Kidney glomerular epithelial cell (primary cell): ENCODE results near the gene BPI.
"Not testable (repeated sequence)": the region's sequence is repeated elsewhere in the genome, so short reads cannot be mapped to it uniquely, and the experiment has no call there.

Source experiments
- DNase-seq: peaks from one replicate; lab custom pipeline; 2025; lab: John Stamatoyannopoulos, UW

Gene BPI

GRCh38 chr20:38278131-38278530 lies 25.8 kb upstream of the BPI start:
- no peak for DNase-seq

- DNase-seq: no peak
Observed at GRCh38 chr20:38278763-38279162, 25.2 kb upstream of the BPI start.

- not testable (repeated sequence) for DNase-seq
Observed at GRCh38 chr20:38281176-38281915, 22.6 kb upstream of the BPI start.

- DNase-seq: no peak
Observed at GRCh38 chr20:38283236-38283635, 20.7 kb upstream of the BPI start.

- not testable (repeated sequence) for DNase-seq
Observed at GRCh38 chr20:38284066-38284650, 19.8 kb upstream of the BPI start.

GRCh38 chr20:38284893-38285444 lies 19.0 kb upstream of the BPI start:
- DNase-seq: no peak

- DNase-seq: no peak
Observed at GRCh38 chr20:38286586-38287531, 17.1 kb upstream of the BPI start.

GRCh38 chr20:38290829-38291814 lies 12.8 kb upstream of the BPI start:
- DNase-seq: peak; percentile 66

- DNase-seq: no peak
Observed at GRCh38 chr20:38291966-38292365, 12.0 kb upstream of the BPI start.

- no peak for DNase-seq
Observed at GRCh38 chr20:38293491-38294065, 10.4 kb upstream of the BPI start.

GRCh38 chr20:38294076-38294591 lies 9.8 kb upstream of the BPI start:
- DNase-seq: no peak

- DNase-seq: no peak
Observed at GRCh38 chr20:38295811-38296210, 8.1 kb upstream of the BPI start.

- no peak for DNase-seq
Observed at GRCh38 chr20:38296433-38296832, 7.5 kb upstream of the BPI start.

GRCh38 chr20:38297916-38298674 lies 5.9 kb upstream of the BPI start:
- no peak for DNase-seq

- no peak for DNase-seq
Observed at GRCh38 chr20:38298768-38299288, 5.1 kb upstream of the BPI start.

GRCh38 chr20:38299963-38300362 lies 4.0 kb upstream of the BPI start:
- no peak for DNase-seq

GRCh38 chr20:38300438-38300837 lies 3.5 kb upstream of the BPI start:
- no peak for DNase-seq

GRCh38 chr20:38301309-38301708 lies 2.6 kb upstream of the BPI start:
- DNase-seq: no peak

- no peak for DNase-seq
Observed at GRCh38 chr20:38302786-38303185, 1.2 kb upstream of the BPI start.
